WTC11 (cell line): ENCODE measurements around the gene TMEM169.

Experiments
- ATF1 ChIP-seq: sonication (generic); formaldehyde crosslinking; IDR thresholded peaks from 2 replicates; pipeline ENCODE4 v1.8.1; 2023; ENCODE audit warnings: mild to moderate bottlenecking, moderate library complexity, missing genetic modification reagents
- ATF2 ChIP-seq: sonication (generic); formaldehyde crosslinking; IDR thresholded peaks from 2 replicates; pipeline ENCODE4 v1.8.1; 2022; ENCODE audit warnings: low read depth, missing genetic modification reagents, borderline replicate concordance
- CREM ChIP-seq: sonication (generic); formaldehyde crosslinking; IDR thresholded peaks from 2 replicates; pipeline ENCODE4 v1.8.1; 2022; ENCODE audit warnings: mild to moderate bottlenecking, missing genetic modification reagents, moderate library complexity
- CTCF ChIP-seq: fragments of 200-600 bp; IDR thresholded peaks from 2 replicates; pipeline ENCODE4 v1.8.0; 2022; ENCODE audit warnings: antibody characterized with exemption
- E2F1 ChIP-seq: sonication (generic); formaldehyde crosslinking; IDR thresholded peaks from 2 replicates; pipeline ENCODE4 v1.8.0; 2022; ENCODE audit warnings: mild to moderate bottlenecking, missing genetic modification reagents
- FOXP4 ChIP-seq: sonication (generic); formaldehyde crosslinking; IDR thresholded peaks from 2 replicates; pipeline ENCODE4 v1.8.0; 2022; ENCODE audit warnings: mild to moderate bottlenecking, missing genetic modification reagents
- NR1H2 ChIP-seq: sonication (generic); formaldehyde crosslinking; IDR thresholded peaks from 2 replicates; pipeline ENCODE4 v1.9.0; 2021; ENCODE audit warnings: mild to moderate bottlenecking, moderate library complexity, missing genetic modification reagents
- TEAD4 ChIP-seq: sonication (generic); formaldehyde crosslinking; IDR thresholded peaks from 2 replicates; pipeline ENCODE4 v1.8.0; 2022; ENCODE audit warnings: mild to moderate bottlenecking, missing genetic modification reagents
- ZNF121 ChIP-seq: sonication (generic); formaldehyde crosslinking; IDR thresholded peaks from 2 replicates; pipeline ENCODE4 v1.8.0; 2023; ENCODE audit warnings: missing genetic modification reagents
- ZNF232 ChIP-seq: sonication (generic); formaldehyde crosslinking; IDR thresholded peaks from 2 replicates; pipeline ENCODE4 v1.8.0; 2022; ENCODE audit warnings: mild to moderate bottlenecking, missing genetic modification reagents
- TF ChIP-seq, protein P1 (sequence below): sonication (generic); formaldehyde crosslinking; IDR thresholded peaks from 2 replicates; pipeline ENCODE4 v1.8.1; 2023; ENCODE audit warnings: mild to moderate bottlenecking, missing genetic modification reagents, moderate library complexity

DNA sequence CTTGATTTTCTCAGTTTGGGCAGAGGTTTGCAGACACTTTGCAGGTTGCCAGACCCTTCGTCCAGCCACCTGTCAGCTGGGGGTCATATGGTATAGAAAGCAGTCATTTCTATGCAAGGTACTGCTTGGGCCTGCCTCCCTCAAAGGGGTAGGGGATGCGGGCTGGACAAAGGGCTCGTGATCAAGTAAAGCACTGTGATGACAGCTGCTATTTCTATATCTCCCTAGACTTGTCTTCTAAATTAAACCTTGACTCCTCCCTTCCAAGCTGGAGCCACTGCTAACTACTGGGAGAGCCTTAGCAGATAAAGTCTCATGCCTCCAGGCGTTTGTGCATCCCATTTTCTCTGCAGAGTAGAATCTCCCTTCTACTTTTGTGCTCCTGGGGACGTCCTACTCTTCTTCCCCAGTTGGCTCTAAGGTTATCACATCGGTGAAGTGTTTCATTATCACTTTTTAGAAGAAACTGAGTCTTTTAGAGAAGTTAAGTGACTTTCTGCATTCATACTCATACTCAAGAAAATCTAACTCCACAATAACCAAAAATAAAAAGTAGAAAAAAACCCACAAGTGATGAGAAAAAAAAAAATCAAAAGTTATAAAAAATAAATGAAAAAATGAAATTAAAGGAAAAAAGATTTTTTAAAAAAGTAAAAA lies 26.7 kb downstream of the TMEM169 start:
- TF ChIP-seq CTCF (no peak), TEAD4 (CRISPR knock-in tag) (no peak), ZNF232 (CRISPR knock-in tag) (no peak), NR1H2 (CRISPR knock-in tag) (no peak), E2F1 (CRISPR knock-in tag) (no peak), ZNF121 (CRISPR knock-in tag) (no peak), CREM (no peak), ATF2 (no peak), FOXP4 (CRISPR knock-in tag) (no peak), ATF1 (CRISPR knock-in tag) (no peak)
- TF ChIP-seq, protein P1, sequence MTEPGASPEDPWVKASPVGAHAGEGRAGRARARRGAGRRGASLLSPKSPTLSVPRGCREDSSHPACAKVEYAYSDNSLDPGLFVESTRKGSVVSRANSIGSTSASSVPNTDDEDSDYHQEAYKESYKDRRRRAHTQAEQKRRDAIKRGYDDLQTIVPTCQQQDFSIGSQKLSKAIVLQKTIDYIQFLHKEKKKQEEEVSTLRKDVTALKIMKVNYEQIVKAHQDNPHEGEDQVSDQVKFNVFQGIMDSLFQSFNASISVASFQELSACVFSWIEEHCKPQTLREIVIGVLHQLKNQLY: no peak
